Erythroblast (primary cell): Measurements from ENCODE around the gene NDUFS6.

ENCODE experiments used
- GATA1 ChIP-seq: IDR thresholded peaks from 2 replicates; pipeline ENCODE4 v1.6.1; 2011; ENCODE audit warnings: low read depth, mild to moderate bottlenecking, control low read depth, low read length, moderate library complexity
- POLR2A ChIP-seq: IDR thresholded peaks from 2 replicates; pipeline ENCODE4 v1.6.1; 2011; ENCODE audit warnings: mild to moderate bottlenecking, low read length

DNA sequence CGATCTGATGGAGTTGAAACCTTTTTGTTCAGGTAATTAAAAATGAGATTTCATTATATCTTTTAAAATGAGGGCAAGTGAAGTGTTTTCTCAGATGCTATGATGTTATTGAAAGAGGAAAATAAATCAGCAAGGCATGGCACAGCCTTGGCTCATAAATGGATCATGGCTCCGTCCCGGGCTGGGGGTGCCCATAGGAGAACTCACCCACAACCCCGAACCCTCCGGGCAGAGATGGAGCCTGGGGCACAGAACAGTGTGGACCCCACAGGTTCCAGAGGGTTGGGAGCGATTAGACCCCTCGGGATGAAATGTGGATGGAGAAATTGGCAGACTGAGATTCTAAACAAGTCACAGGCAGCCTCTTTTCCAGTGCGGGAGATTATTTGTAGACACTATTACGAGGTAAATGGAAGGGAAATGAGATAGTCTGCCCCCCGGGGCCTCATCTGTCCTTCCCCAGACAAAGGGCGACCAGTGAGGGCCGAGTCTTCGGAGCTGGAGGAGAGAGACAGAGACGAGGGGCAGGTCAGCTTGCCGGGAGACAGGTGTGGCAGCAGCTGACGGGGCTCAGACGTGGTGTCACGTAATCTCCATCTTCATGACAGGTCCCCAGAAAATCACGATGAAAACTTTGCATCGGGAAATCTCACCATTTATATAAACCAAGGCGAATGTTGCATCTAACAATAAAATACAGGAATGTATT lies 33.7 kb downstream of the NDUFS6 start:
- TF ChIP-seq POLR2A: no peak
- TF ChIP-seq GATA1: no peak
